GM12873 (cell line): Measurements from ENCODE around the gene FKBP1A.

Experiments
- CTCF ChIP-seq: IDR thresholded peaks from 2 replicates; pipeline ENCODE4 v1.5.1; 2012; ENCODE audit warnings: low read depth, mild to moderate bottlenecking, moderate library complexity, low read length, control low read depth; ENCODE audit not compliant: insufficient read depth; ENCODE audit errors: missing control alignments

Gene FKBP1A

GRCh38 chr20:1328680-1329330, 64.0 kb downstream of the FKBP1A start, which contains the start of gene SDCBP2:
Gene SDCBP2 (minus strand): TSS chr20:1329139. CDS start chr20:1320416, 8,723 bp downstream.
- TF ChIP-seq CTCF = no peak

- TF ChIP-seq CTCF = no peak
Measured at GRCh38 chr20:1327827-1328679, 64.8 kb downstream of the FKBP1A start.

GRCh38 chr20:1327241-1327653, 65.6 kb downstream of the FKBP1A start:
- no peak for TF ChIP-seq CTCF

- TF ChIP-seq CTCF = no peak
Measured at GRCh38 chr20:1326031-1326930, 66.6 kb downstream of the FKBP1A start.

- peak; percentile 19 for TF ChIP-seq CTCF
Measured at GRCh38 chr20:1325173-1326030, 67.5 kb downstream of the FKBP1A start.

- TF ChIP-seq CTCF = no peak
Measured at GRCh38 chr20:1324598-1325172, 68.2 kb downstream of the FKBP1A start.
